Measurements from ENCODE around the gene TOMM34. TPM values are rescaled to one million over a fixed set of nuclear protein-coding genes. Genes with fewer than 3 reads are reported as not detected.

TOMM34 gene
- total and polyA plus RNA-seq, 2 of the 13 experiments (the other 11 are each of a cell fraction or from before 2014, with no cell fraction given) = 36.2 to 52.0 TPM

- TF ChIP-seq CENPBD1 (CRISPR knock-in tag; IDR thresholded peaks at IDR 0.05; ENCODE audit: borderline replicate concordance, low read depth) = no peak
- 0 out of 2 replicates have a peak, but pooled peaks have one; percentile 23 for TF ChIP-seq ZNF326 (CRISPR knock-in tag; IDR thresholded peaks at IDR 0.05; ENCODE audit: borderline replicate concordance)
- peak; percentile 89 for TF ChIP-seq ISL2 (CRISPR knock-in tag; IDR thresholded peaks at IDR 0.05)
- peak; percentile 99 for TF ChIP-seq ARID4A (CRISPR knock-in tag; IDR thresholded peaks at IDR 0.05; ENCODE audit: borderline replicate concordance)
- TF ChIP-seq TEAD2 (CRISPR knock-in tag; IDR thresholded peaks at IDR 0.05) = peak; percentile 77
- TF ChIP-seq POLR2AphosphoS2 (IDR thresholded peaks at IDR 0.05; ENCODE audit: low read depth, low read length) = no peak
- TF ChIP-seq HIC2 (CRISPR knock-in tag; IDR thresholded peaks at IDR 0.05; ENCODE audit: low read depth) = peak; percentile 72; the same call in 1 of the 2 replicates
- peak; percentile 95 for TF ChIP-seq HDAC1 (CRISPR knock-in tag; IDR thresholded peaks at IDR 0.05)
- peak; percentile 65; the same call in 1 of the 2 replicates for TF ChIP-seq DR1 (CRISPR knock-in tag; IDR thresholded peaks at IDR 0.05)
- TF ChIP-seq TIGD3 (CRISPR knock-in tag; IDR thresholded peaks at IDR 0.05; ENCODE audit: borderline replicate concordance) = peak; percentile 97
- TF ChIP-seq SIX4 (CRISPR knock-in tag; IDR thresholded peaks at IDR 0.05) = peak; percentile 31; the same call in 1 of the 2 replicates
- TF ChIP-seq FOXC1 (CRISPR knock-in tag; IDR thresholded peaks at IDR 0.05; ENCODE audit: borderline replicate concordance) = peak; percentile 99
Measured at GRCh38 chr20:44960103-44960852, at the start of gene TOMM34 (continued).
